Gastroesophageal sphincter (tissue), 4 donors: ENCODE results near the gene PHLDB3. TPM values are rescaled to one million over a fixed set of nuclear protein-coding genes. Genes with fewer than 3 reads are reported as not detected.

Source experiments
- ATAC-seq: fragments of 150-250 bp; one replicate; pipeline ENCODE4 v1.9.1; 2016; ENCODE audit warnings: mild to moderate bottlenecking, moderate library complexity
- H3K27ac ChIP-seq, 4 donors: fragments of 200-600 bp; sonication (generic) in 3 of 4; 1 replicate in 3 of 4; 2 replicates in 1 of 4; pipeline ENCODE4 v1.5.1; 2016 to 2019
- H3K27me3 ChIP-seq: fragments of 200-600 bp; sonication (generic); one replicate; pipeline ENCODE4 v1.5.1; 2019
- H3K36me3 ChIP-seq, 2 donors: fragments of 200-600 bp; sonication (generic); one replicate each; pipeline ENCODE4 v1.5.1; 2019; ENCODE audit warnings: control low read depth in 1 of 2
- H3K4me1 ChIP-seq, 3 donors: fragments of 200-600 bp; sonication (generic); 1 replicate in 2 of 3; 2 replicates in 1 of 3; pipeline ENCODE4 v1.5.1; 2016 to 2019; ENCODE audit warnings: control low read depth in 2 of 3
- H3K4me3 ChIP-seq, 2 donors: fragments of 200-600 bp; sonication (generic); one replicate each; pipeline ENCODE4 v1.5.1; 2019; ENCODE audit warnings: mild to moderate bottlenecking in 1 of 2, moderate library complexity in 1 of 2
- H3K9me3 ChIP-seq, 3 donors: fragments of 200-600 bp; sonication (generic); one replicate each; pipeline ENCODE4 v1.5.1; 2017 to 2019; ENCODE audit warnings: control low read depth in 2 of 3
- EP300 ChIP-seq: sonication (generic); formaldehyde crosslinking; IDR thresholded peaks from one replicate; pipeline ENCODE4 v1.6.1; 2017; ENCODE audit warnings: antibody characterized with exemption, mild to moderate bottlenecking
- POLR2A ChIP-seq, 2 donors: fragments of 450-650 bp; IDR thresholded peaks; one replicate each; pipeline ENCODE4 v1.6.1; 2017; ENCODE audit warnings: antibody characterized with exemption in 2 of 2, mild to moderate bottlenecking in 2 of 2, moderate library complexity in 1 of 2
- POLR2AphosphoS5 ChIP-seq: sonication (generic); formaldehyde crosslinking; IDR thresholded peaks from one replicate; pipeline ENCODE4 v1.6.1; 2017; ENCODE audit warnings: antibody characterized with exemption
- WGBS, 2 donors: methylation state at CpG; one replicate each; pipeline ENCODE4 v1.1.5; 2018; ENCODE audit warnings: low coverage in 1 of 2; 5-methylcytosine and 5-hydroxymethylcytosine counted together
- total RNA-seq, 4 donors: library from RNA; depleted of rRNA; stranded (reverse); fragments of >200 nt; gene quantifications; one replicate each; pipeline ENCODE4 v1.1.0, GENCODE V29; 2016
- TF ChIP-seq, protein P1 (sequence below), 4 experiments: fragments of 200-600 bp in 2 of 4; fragments of 450-650 bp in 2 of 4; sonication (generic) in 1 of 4; IDR thresholded peaks; one replicate each; pipeline ENCODE4 v1.5.1; 2017 to 2019; ENCODE audit warnings: antibody characterized with exemption in 4 of 4, mild to moderate bottlenecking in 2 of 4, moderate library complexity in 2 of 4

PHLDB3 gene
- total RNA-seq, 4 donors from 2014 or later, result 8.8 to 38.1 (median 14.9) TPM

DNA sequence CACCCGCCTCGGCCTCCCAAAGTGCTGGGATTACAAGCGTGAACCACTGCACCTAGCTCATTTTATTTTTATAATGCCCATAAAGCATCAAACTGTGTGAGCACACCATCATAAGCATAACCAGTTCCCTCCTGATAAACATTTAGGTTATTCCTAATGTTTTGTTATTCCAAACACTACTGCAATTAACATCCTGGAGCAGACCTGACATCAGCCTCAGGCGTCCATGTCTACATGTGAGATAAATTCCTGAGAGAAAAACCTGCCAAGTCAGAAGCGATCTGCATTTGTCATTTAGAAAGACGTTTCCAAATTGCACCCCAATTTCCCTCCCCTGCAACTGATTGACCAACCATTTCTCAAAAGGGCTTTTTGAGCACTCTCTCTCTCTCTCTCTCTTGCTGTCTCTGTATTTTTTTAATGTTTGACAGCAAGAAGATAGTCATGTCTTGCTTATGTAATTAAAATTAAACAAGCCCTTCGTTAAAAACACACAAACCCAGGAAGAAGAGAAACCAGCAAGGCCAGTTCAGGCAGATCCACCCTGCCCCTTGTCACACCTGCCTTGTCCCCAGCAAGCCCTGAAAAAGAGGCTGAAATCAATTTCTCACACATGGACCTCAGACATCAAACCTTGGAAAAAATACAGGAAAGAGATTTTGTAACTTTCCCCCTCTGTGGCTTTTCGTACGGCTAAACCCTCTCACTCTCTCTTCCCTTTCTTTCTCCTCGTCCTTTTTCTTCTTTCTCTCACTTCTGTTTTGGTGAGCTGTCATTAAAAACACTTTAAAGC lies 49.0 kb downstream of the PHLDB3 start:
- 25 to 45% methylated on average over 8 to 10 of the region's 10 CpGs for WGBS, 2 donors
- H3K9me3 ChIP-seq, result no peaks in the 10 kb centered on the region

DNA sequence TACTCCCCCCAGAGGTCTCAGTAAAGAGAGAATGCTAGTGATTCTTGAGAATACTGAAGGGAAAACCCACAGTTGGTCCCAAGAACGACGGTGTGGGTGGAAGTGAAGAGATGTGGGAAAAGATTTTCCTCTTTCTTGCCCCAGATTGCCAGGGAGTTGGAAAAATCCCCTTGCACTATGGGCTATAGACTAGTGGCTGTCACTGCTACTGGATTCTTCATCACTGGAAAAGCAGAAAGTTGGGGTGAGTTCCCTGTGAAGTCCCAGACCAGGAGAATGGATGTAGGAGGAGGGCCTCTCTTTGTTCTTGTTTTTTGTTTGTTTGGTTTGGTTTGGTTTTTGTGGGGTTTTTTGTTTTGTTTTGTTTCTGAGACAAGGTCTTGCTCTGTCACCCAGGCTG lies 50.5 kb downstream of the PHLDB3 start:
- 60 to 83% methylated on average over 1 of the region's 2 CpGs for WGBS, 2 donors
- Histone ChIP-seq H3K27ac (no peak overlapping the region), H3K9me3 (no peaks in the 10 kb centered on the region), H3K4me3 (no peak overlapping the region), H3K36me3 (no peaks in the 10 kb centered on the region), H3K27me3 (no peaks in the 10 kb centered on the region), H3K4me1 (peaks cover 0 to 5% (median 0%) of the 10 kb centered on the region in 3 donors)
- no peak for ATAC-seq
- TF ChIP-seq EP300 (no peak), POLR2A (IDR thresholded peaks at IDR 0.05) (no peak), POLR2AphosphoS5 (no peak)
- TF ChIP-seq, protein P1, sequence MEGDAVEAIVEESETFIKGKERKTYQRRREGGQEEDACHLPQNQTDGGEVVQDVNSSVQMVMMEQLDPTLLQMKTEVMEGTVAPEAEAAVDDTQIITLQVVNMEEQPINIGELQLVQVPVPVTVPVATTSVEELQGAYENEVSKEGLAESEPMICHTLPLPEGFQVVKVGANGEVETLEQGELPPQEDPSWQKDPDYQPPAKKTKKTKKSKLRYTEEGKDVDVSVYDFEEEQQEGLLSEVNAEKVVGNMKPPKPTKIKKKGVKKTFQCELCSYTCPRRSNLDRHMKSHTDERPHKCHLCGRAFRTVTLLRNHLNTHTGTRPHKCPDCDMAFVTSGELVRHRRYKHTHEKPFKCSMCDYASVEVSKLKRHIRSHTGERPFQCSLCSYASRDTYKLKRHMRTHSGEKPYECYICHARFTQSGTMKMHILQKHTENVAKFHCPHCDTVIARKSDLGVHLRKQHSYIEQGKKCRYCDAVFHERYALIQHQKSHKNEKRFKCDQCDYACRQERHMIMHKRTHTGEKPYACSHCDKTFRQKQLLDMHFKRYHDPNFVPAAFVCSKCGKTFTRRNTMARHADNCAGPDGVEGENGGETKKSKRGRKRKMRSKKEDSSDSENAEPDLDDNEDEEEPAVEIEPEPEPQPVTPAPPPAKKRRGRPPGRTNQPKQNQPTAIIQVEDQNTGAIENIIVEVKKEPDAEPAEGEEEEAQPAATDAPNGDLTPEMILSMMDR (IDR thresholded peaks at IDR 0.05), result no peak

More for the DNA sequence above, 49.0 kb downstream of the PHLDB3 start:
- Histone ChIP-seq H3K4me3 (no peak overlapping the region), H3K27me3 (no peaks in the 10 kb centered on the region), H3K36me3 (no peaks in the 10 kb centered on the region), H3K27ac (no peak overlapping the region), H3K4me1 (peaks cover 0 to 5% (median 0%) of the 10 kb centered on the region in 3 donors)
- ATAC-seq, result no peak
- TF ChIP-seq EP300, result no peak
- TF ChIP-seq, protein P1 (IDR thresholded peaks at IDR 0.05), result no peak
- no peak for TF ChIP-seq POLR2AphosphoS5
- TF ChIP-seq POLR2A (IDR thresholded peaks at IDR 0.05), result no peak

DNA sequence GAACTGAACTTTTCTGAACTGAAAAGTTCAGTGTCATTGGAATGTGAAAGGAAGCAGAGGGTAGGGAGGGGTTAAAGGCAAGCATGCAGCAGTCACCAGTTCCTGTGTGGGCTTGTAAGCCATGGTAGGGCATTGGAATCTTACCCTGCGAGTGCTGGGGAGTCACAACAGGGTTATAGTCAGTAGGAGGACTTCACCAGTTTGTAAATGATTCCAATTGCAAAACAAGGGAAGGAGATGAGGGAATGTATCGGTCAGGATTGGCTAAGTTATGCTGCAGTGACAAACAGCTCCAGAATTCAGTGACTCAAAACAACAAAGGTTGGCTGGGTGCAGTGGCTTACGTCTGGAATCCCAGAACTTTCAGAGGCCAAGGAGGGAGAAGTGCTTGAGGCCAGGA lies 52.0 kb downstream of the PHLDB3 start:
- WGBS, 2 donors, result 62 to 81% methylated on average over 2 to 3 of the region's 3 CpGs

DNA sequence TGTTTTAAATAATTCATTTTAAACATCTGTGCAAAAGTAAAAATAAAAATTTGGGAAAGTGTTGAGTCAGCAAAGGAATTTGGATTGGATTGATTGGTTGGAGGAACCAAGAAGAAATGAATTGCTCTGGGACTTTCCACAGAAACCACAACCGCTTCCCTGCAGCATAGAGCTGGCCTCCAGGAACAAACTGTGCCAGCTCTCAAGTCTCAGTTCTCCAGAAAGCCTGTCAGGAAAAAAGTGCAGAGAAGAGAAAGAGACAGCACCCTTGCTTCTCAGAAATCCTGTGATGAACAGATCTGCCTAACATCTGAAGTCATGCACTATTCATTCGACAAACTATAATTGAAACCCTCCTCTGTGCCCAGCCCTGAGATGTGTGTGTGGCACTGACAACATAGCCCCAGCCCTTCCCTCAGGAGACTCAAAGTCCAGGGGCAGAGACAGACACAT lies 54.0 kb downstream of the PHLDB3 start:
- H3K27me3 ChIP-seq, result no peaks in the 10 kb centered on the region
- no peaks in the 10 kb centered on the region for H3K9me3 ChIP-seq
- no peaks in the 10 kb centered on the region for H3K36me3 ChIP-seq
- H3K27ac ChIP-seq, result no peak overlapping the region
- WGBS, 2 donors, result 33 to 54% methylated on average over 1 to 2 of the region's 2 CpGs
- TF ChIP-seq, protein P1 (IDR thresholded peaks at IDR 0.05), result no peak
- TF ChIP-seq EP300 (no peak), POLR2AphosphoS5 (no peak), POLR2A (IDR thresholded peaks at IDR 0.05) (no peak)
- no peak overlapping the region for H3K4me3 ChIP-seq
- peaks cover 0 to 7% (median 0%) of the 10 kb centered on the region in 3 donors for H3K4me1 ChIP-seq
- no peak for ATAC-seq

More for the DNA sequence above, 52.0 kb downstream of the PHLDB3 start:
- no peak overlapping the region for H3K27ac ChIP-seq
- no peaks in the 10 kb centered on the region for H3K9me3 ChIP-seq
- no peak for TF ChIP-seq EP300
- TF ChIP-seq POLR2AphosphoS5, result no peak
- no peak for TF ChIP-seq POLR2A (IDR thresholded peaks at IDR 0.05)
- TF ChIP-seq, protein P1 (IDR thresholded peaks at IDR 0.05), result no peak
- no peaks in the 10 kb centered on the region for H3K27me3 ChIP-seq
- peaks cover 0 to 5% (median 0%) of the 10 kb centered on the region in 3 donors for H3K4me1 ChIP-seq
- no peak for ATAC-seq
- no peak overlapping the region for H3K4me3 ChIP-seq
- no peaks in the 10 kb centered on the region for H3K36me3 ChIP-seq

DNA sequence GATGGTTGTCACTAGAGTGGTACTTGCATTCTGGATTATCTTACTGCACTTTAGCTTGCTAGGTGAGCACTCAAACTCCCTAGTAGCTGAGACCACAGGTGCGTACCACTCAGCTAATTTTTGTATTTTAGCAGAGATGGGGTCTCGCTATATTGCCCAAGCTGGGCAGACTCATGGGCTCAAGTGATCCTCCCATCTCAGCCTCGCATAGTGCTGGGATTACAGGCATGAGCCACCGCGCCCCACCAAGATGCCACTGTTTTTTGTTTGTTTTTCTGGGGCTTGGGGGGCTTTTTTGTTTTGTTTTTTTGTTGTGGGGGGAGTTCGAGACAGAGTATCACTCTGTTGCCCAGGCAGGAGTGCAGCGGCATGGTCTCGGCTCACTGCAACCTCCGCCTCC lies 56.9 kb downstream of the PHLDB3 start:
- 93% methylated on average over 2 to 3 of the region's 9 CpGs for WGBS, 2 donors
- H3K9me3 ChIP-seq, result no peaks in the 10 kb centered on the region
- no peak overlapping the region for H3K27ac ChIP-seq
- no peak for TF ChIP-seq EP300
- TF ChIP-seq, protein P1 (IDR thresholded peaks at IDR 0.05), result no peak
- TF ChIP-seq POLR2A (IDR thresholded peaks at IDR 0.05), result no peak
- TF ChIP-seq POLR2AphosphoS5, result no peak
- no peak for ATAC-seq
- H3K4me3 ChIP-seq, result no peak overlapping the region
- H3K27me3 ChIP-seq, result no peaks in the 10 kb centered on the region
- H3K36me3 ChIP-seq, result no peaks in the 10 kb centered on the region
- peaks cover 0 to 3% (median 0%) of the 10 kb centered on the region in 3 donors for H3K4me1 ChIP-seq
